ENCODE results near the gene CCRL2.

- TF ChIP-seq CTCF (IDR thresholded peaks at IDR 0.05; ENCODE audit: low read length): no peak
- no peak for TF ChIP-seq EZH2phosphoT487 (IDR thresholded peaks at IDR 0.05; ENCODE audit: low read length)
- TF ChIP-seq EZH2 (optimal IDR thresholded peaks at IDR 0.05; ENCODE audit: low read depth, low read length): no peak
These were observed 31.2 kb upstream of the CCRL2 start for GRCh38 chr3:46375814-46376213.
